CD4-positive, alpha-beta T cell treated with Interleukin-17A for 1 hour (primary cell): ENCODE data around the gene PTRH2.

Experiments used
- DNase-seq: peaks from one replicate; pipeline ENCODE4 v3.0.0-alpha.2; 2020

Gene PTRH2

DNA sequence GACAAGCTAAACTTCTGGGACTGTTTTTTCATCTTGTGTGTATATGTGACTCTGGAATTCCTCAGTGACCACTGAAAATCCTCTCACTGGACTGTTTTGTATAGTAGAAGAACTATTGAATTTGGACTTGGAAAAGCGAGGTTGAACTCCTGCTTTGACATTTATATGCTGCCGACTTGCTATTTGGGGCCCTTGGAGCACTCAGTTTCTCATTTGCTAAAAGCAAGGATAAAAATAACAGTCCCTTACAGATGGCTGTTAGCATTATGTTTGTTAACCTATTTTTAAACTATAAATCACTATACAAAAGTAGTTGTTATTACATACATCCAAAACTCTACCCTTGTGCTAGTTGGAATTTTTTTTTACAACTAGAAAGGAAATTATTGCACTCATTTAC lies 9.2 kb upstream of the PTRH2 start:
- DNase-seq, result no peak

DNA sequence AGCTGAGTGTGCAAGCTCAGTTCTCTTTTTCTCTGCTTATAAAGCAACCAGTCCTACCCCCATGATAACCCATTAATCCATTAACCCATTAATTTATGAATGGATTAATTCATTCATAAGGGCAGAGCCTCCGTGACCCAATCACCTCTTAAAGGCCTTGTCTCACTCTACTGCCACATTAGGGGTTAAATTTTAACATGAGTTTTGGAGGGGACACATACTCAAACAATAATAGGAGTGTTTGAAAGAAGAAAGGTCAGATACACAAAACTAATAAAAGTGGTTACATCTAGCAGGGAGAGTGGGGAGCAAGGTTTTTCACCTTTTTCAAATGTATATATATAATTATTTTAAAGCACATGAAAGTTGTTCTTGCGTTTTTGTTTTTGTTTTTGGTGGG lies 7.0 kb upstream of the PTRH2 start:
- no peak for DNase-seq

DNA sequence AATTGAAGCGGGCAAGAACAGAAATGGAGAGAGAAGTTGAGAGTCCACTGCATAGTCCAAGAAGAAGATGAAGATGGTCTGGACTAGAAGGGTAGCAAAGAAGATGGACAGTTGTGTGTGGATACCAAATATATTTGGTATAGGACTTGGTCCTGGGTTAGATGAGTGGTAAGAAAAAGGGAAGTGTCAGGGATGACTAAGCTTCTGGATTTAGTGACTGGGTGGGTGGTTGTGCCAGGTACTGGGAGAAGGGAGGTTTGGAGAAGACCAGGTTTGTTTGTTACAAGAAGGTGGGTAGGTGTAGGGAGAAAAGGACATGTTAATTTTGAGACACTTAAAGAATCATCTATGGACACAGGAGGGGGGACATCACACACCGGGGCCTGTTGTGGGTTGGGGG lies 5.6 kb upstream of the PTRH2 start:
- DNase-seq, result no peak

- no peak for DNase-seq
Measured at GRCh38 chr17:59711936-59712335, 4.7 kb upstream of the PTRH2 start.

- no peak for DNase-seq
Measured at GRCh38 chr17:59707971-59708430, 771 bp upstream of the PTRH2 start.

GRCh38 chr17:59702304-59702703 lies 4.9 kb downstream of the PTRH2 start:
- DNase-seq, result no peak

- no peak for DNase-seq
Measured at GRCh38 chr17:59699786-59700185, 7.4 kb downstream of the PTRH2 start.

DNA sequence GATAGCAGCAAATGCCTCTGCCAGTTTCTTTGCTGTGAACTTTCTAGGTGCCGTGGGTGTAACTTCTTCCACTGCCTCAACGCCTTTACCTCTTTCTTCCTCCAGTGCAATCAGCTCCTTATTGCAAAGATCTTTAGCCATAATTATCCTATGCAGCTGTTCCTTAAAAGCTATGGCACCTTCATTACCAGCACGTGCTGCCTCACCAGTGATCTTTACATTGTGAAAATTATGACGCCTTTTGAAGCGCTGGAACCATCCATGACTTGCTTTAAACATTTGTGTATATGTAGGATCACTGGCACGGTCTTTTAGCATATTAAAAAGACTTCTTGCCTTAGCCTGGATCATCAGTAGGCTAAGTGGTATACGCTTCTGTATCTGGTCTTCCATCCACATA lies 8.0 kb downstream of the PTRH2 start:
- no peak for DNase-seq

DNA sequence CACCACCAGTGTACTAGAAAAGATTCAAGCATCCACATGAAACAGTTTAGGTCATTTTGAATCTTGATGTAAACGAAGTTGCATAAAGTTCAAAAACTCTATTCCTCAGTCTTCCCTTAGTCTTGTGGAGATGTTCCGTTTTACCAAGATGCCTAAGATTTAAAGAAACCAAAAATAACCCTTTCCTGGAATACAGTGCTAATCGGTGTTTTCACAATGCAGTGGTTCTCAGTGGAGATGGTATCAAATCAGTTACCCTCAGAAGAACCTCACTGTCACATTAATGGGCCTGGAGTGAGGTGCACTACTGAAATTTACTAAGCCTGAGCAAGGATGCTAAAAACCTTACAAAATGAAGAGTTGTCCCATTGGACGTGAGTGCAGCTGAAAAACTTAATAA lies 9.1 kb downstream of the PTRH2 start:
- no peak for DNase-seq

- no peak for DNase-seq
Measured at GRCh38 chr17:59696682-59697277, 10.4 kb downstream of the PTRH2 start.

- no peak for DNase-seq
Measured at GRCh38 chr17:59695945-59696681, 11.1 kb downstream of the PTRH2 start.

DNA sequence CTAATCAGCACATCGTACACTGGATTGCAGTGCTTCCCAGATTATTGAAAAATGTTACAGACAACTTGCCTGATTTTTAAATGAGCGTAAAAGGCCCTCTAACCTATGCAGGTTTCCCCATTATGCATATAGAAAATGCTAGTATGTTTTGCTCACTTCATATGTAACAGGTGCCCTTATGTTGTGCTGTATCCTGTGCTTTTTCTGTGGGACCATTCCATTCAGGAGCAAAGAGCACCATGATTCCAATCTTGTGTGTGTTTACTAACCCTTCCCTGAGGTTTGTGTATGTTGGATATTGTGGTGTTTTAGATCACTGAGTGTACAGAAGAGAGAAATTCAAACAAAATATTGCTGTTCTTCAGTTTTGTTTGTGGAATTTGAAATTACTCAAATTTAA lies 12.9 kb downstream of the PTRH2 start:
- no peak for DNase-seq

DNA sequence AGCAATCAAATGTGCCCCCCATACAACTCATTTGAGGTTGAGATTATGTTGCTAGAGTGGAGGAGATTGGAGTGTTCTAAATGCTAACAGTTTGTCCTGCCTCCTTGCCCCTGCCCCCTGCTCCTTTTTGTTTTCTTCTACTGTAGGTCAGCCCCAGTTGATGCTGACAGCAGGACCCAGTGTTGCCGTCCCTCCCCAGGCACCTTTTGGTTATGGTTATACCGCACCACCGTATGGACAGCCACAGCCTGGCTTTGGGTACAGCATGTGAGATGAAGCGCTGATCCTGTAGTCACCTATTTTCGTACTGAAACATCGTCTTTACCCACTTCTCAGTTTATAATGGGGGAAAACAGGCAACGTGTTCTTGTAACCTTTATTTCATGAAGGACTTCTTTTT lies 13.6 kb downstream of the PTRH2 start:
- no peak for DNase-seq

GRCh38 chr17:59688496-59688895 lies 18.7 kb downstream of the PTRH2 start:
- DNase-seq, result no peak

DNA sequence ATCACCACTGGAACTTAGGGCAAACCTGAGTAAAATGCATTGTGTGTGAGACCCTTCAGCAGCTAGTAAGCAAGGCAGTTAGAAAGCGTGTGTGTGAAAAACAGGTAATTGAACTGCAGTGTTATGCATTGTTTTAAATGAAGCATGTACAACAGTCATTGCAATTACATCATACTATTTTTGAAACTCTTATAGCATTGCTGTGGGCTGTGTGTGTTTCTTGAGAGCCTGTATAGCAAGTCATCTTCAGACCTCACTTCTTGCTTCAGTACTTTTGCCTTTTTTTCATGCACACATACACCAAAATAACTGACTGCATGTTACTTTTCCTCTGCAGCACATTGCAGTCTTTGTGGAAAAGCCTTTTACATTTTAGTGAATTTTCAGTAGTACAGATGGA lies 19.2 kb downstream of the PTRH2 start:
- DNase-seq, result no peak

DNA sequence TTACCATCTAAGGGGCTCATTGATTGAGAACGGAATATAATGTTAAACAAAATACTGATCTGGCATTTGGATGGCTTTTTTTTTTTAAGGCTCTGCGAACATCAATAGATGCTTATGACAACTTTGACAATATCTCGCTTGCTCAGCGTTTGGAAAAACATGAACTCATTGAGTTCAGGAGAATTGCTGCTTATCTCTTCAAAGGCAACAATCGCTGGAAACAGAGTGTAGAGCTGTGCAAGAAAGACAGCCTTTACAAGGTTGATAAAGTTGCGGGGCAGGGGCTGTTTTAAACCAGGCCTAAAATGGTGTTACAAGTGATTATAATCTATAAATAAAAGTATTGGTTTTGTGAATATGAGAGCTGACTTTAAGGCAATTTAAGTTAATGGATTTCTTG lies 22.3 kb downstream of the PTRH2 start:
- DNase-seq, result no peak

DNA sequence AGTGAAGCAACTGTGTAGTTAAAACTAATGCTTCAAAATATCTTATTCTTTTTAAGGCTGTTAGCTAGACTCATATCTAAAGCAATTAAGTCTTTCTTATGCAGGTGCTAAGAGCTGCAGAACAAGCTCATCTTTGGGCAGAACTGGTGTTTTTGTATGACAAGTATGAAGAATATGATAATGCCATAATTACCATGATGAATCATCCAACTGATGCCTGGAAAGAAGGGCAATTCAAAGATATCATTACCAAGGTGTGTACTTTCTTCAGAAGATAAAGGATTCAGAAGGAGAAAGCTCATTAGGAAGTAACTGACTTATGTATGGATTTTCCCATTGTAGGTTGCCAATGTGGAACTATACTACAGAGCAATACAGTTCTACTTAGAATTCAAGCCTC lies 23.9 kb downstream of the PTRH2 start:
- DNase-seq, result no peak

DNA sequence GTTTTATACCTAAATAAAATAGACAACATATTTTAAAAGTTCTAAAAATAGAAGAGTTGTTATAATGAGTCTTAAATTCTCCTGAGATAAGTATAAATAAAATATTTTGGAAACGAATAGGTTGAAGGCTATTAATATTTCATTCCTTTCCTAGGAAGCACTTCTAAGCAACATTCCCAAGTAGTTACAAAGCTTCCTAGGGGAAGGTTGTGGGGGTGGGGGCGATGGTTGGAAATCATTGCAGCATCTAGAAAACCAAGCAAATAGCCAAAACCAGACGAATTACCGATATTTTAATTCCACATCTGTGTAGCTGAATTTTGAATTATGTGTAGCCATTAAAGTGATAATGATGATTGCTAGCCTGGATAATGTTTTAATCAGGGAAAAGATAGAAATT lies 26.9 kb downstream of the PTRH2 start:
- no peak for DNase-seq

- no peak for DNase-seq
Measured at GRCh38 chr17:59678918-59679317, 28.3 kb downstream of the PTRH2 start.

- no peak for DNase-seq
Measured at GRCh38 chr17:59676716-59677115, 30.5 kb downstream of the PTRH2 start.

DNA sequence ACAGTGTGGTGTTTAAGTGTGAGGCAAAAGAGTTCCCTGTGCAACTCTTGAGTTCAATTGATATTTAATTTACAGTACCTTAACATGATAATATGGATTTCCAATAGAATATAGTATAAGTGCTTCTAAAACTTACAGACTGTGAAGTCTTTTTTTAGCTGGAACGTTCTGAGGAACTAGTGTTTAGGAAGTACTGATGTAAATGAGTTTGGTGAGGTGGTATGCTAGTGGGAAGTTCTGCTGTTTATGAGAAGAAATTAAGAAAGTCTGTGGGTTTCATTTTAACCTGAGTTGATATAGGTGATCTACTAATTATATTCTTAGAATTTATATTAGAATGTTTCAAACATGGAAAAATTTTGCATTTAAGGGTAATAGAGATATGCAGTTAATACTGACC lies 32.0 kb downstream of the PTRH2 start:
- DNase-seq, result no peak

DNA sequence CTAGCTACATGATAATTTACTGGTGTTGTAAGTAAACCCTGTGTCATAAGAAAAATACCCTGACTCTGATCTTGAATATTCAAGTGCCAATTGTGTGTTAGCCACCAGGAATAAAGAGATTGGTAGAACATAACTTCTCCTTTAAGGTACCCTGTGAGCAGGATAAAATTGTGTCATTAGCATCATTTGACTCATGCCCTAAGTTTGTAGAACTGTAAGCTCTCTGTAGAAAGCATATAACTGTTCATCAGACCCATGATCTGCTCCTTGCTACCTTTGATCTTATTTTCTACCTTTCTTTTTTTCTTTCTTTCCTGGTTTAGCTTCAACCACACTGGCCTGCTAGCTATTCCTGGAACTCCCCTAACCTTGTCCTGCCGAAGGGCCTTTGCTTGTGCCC lies 35.8 kb downstream of the PTRH2 start:
- no peak for DNase-seq

DNA sequence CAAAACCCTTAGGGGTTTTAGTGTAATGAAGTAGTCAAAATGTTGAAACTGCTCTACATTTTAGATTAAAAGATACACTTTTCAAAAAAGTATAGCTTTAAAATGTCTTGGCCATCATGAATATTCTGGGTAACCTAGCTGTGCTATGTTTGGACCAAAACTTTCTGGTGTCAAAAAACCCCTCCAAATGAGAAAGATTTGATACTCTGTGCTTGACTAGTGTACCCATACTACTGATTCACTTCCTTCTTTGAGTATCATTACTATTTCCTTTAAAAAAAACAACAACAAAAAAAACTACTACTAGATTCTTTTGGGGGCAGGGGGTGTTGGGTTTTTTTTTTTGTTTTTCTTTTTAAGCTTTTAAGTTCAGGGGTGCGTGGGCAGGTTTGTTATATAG lies 37.3 kb downstream of the PTRH2 start:
- no peak for DNase-seq

DNA sequence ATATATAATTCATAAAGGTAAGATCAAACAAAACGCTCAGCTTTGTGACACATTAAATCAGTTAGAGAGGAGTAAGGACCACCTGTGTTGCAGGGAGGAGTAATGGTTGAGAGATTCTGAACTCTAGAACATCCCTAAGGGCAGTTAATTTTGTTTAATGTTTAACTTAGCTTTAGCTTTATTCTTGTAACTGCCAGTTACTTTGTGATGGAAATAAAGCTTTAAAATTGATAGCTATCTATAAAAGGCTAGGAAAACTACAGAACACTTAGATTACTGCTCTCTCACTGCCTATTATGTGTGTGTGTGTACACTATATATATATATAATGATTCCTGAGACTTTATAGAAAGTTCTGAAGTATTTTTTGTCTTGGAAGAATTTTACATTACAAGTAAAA lies 37.8 kb downstream of the PTRH2 start:
- DNase-seq, result no peak

GRCh38 chr17:59668816-59669215 lies 38.4 kb downstream of the PTRH2 start:
- DNase-seq, result no peak
